ENCODE results near the gene TMEM150A.
"Not testable (repeated sequence)": the region's sequence is repeated elsewhere in the genome, so short reads cannot be mapped to it uniquely, and the experiment has no call there.

The TMEM150A gene, protein sequence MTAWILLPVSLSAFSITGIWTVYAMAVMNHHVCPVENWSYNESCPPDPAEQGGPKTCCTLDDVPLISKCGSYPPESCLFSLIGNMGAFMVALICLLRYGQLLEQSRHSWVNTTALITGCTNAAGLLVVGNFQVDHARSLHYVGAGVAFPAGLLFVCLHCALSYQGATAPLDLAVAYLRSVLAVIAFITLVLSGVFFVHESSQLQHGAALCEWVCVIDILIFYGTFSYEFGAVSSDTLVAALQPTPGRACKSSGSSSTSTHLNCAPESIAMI

DNA sequence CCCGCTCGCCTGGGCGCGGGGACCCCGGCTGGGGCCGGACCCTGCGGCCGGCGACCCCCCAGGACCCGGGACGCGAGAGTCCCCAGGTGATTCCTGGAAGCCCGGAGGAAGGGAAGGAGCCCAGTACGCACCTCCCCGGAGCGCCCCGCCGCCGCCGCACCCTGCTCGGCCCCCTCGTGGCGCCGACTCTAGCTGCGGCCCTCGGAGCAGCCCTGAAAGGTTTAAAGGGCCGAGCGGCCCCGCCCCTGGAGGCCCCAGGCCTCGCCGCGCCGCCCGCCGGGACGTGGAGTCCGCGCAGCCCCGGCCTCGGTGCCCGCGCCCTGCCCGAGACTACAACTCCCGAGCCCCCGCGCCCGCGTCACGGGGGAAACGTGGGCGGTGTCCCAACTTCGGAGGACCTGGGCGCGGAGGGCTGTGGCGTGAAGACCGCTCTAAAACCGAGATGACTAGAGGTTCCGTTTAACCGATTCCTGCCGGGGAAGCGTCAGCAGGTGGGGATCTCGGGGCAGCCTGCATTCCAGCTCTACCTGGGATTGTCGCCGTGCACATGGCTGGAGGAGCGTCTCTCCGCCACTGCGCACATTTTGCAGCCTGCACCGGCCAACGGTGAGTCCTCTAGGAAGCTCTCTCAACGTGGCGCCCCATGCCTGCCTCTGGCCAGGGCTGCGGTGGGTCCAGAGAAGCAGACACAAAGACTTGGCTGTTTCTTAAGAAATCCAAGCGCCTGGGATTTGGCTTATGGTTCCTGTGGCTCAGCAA, at the start of gene TMEM150A:
TMEM150A (minus strand) TSS at position 223 of the 759 bp plus-strand sequence. CDS start 750 bp downstream, outside the sequence.
- DNase-seq, result peak; percentile 92

DNA sequence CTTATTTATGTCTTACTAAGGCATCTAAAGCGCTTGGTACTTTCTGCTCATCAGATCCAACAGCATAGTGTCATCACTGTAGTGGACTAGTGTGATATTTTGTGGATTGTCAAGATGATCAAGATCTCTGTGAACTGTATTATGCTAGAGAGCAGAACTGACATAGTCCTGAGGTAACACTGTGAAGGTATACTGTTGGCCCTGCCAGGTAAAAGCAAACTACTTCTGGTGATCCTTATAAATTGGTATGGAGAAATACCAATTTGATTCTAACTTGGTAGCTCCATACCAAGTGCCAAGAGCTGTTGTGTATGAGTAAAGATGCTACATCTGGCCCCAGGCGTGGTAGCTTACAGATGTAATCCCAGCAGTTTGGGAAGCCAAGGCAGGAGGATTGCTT, 49.6 kb upstream of the TMEM150A start:
- no peak for DNase-seq

DNA sequence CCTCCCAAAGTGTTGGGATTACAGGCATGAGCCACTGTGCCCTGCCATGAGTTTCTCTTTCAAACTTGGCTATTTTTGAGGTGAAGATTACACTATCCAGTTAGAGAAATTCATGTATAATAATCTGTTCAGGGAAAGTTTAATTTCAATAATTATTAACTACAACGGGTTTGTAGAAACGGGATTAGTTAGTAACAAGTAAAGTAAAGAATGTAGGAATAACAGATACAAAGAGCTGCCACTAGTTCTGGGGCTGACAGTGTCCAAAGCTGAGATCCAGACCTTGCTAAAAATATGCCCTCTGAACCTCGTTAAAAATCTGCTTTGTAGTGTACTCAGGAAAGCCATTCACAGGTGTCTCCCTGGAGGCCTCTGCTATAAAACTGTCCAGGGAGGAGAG, 48.6 kb upstream of the TMEM150A start:
- no peak for DNase-seq

DNA sequence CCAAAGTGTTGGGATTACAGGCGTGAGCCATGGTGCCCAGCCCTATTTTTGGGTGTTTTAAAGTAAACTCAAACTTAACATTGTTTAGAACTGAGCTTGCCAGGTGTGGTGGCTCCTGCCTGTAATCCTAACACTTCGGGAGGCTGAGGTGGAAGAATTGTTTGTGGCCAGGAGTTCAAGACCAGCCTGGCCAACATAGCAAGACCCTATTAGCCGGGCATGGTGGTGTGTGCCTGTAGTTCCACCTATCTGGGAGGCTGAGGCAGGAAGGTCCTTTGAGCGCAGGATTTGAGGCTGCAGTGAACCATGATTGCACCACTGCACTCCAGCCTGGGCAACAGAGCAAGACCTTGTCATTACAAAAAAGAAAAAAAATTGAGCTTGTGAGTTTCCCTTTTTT, 48.0 kb upstream of the TMEM150A start:
- DNase-seq, result no peak

DNA sequence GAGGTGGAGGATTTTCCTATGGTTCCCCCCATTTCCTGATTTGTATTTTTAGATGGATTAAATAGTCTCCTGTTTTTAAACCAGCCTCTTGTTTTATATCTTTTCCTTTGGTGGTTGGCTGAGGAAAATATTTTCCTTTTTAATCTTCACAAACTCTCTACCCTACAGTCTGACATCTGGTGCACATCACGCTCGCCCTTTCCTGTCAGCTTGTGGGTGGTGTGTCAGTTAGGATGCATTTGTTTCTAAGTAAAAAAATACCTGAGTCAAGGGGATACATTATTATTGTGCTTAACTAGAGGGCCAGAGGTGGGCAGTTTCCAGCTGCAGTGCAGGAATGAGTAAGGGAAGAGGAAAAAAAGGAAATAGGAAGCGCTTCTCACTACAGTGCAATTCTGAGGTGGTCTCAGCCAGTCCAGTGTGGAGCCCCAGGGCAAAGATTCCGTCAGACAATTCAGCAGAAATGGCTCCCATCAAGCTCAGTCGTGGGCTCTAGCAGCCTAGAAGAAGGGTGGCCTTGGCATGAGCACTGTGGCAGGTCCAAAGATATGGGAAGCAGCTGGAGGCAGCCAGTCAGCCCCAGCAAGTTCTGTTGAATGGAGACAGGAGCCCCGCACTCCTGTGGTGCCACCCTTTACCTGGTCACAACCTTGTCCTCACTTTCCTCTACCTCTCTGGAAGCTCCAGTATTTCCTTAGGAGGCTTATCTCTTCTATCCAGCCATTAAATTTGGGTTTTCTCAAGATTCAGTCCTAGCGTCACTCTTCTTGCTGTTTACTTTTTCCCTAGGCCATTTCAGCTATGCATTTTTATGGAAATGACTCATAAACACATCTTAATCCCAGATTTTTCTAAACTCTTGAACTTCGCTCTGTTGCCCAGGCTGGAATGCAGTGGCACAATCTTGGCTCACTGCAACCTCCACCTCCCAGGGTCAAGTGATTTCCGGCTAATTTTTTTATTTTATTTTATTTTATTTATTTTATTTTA, 47.0 kb upstream of the TMEM150A start:
- DNase-seq, result no peak

DNA sequence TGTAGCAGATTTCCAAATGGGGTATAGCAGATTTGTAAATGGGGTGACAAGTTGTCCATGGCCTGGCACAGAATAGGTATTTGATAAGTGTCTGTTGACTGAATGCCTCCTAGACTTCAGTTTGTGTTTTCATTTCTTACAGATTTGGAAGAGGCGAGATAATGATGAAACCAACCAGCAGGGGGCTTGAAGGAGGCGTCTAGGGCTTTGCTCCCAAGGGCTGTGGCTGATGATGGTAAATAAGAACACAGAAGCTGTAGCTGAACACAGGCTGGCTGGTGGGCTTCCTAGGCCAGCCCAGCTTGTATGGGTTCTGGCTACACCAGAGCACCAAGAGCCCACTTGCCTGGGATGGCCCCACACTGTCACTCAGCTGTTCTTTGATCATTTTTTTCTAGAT, 46.1 kb upstream of the TMEM150A start:
- DNase-seq, result no peak

DNA sequence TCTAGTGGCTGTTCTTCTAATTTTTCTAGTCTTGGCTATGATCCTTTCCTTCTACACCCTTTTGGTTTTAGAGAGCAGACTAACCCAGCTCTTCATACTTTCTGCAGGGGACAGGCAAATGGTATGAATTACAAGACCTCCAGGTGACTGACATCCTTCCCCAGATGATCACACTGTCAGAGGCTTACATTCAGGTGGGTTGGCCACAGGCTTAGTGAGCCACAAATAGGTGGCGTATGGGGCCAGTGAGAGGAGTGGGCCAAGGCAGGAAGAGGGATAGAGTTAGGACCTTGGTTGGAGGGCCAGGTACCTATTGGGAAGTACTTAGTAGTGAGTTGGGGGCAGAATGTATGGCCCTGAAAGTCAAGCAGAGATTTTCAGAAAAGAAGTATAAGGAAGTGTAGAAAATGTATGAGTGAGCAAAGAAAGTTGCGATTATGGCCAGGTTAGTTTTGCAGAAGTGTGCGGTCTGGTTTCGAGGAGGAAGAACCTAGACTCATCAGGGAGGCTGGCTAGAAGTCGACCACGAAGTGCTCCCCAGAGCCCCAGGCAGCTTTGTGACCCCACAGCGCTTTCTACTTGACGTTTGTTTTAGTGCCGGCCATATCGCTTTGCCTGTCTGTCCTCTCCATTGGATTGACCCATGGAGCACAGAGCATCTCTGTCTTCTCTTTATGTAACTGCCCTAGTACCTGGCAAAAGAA, 45.5 kb upstream of the TMEM150A start:
- no peak for DNase-seq

DNA sequence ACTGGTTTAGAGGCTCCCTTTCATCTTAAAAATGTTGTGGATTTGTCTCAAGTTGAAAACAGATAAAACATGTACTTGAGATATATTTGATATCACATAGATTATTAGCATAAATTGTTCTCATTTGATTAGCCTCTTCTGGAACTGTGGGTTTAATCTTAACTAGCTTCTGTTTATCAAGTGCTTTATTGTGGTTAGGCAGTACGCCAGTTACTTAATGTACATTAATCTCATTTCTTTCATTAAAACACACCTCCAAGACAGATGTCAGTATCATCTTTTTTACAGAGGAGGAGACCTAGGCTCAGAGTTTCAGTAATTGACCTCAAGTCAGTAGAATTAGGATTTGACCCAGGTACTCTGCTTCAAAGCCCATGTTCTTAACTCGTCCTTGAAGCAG, 43.7 kb upstream of the TMEM150A start:
- no peak for DNase-seq

DNA sequence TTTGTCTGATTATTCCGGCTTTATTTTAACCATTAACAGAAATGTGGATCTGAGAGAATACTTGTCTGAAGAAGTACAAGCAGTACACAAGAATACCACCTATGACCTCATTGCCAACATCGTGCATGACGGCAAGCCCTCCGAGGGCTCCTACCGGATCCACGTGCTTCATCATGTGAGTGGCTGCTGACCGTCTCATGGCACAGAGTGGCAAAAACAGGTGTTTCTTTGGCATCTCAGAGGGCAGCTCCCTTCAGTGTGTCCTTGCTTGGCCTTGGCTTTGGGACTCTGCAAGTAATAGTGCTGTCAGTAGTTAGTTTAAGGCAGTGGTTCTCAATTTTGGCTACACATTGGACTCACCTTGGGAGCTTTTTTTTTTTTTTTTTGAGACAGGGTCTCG, 42.4 kb upstream of the TMEM150A start:
- DNase-seq, result no peak

DNA sequence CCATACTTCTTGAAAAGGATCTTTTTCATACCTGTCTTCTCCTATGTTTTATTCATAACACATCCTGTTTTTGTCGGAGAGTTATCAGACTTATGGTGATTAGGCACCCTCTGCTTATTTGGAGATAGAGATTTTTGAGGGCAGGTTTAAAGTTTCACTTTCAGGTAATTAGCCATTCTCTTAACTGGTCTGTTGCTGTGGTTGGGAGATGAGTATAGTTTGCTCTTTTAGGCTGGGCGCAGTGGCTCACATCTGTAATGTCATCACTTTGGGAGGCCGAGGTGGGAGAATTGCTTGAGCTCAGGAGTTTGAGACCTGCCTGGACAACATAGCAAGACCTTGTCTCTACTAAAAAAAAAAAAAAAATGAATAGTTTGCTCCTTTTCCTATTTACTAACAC, 40.2 kb upstream of the TMEM150A start:
- no peak for DNase-seq

DNA sequence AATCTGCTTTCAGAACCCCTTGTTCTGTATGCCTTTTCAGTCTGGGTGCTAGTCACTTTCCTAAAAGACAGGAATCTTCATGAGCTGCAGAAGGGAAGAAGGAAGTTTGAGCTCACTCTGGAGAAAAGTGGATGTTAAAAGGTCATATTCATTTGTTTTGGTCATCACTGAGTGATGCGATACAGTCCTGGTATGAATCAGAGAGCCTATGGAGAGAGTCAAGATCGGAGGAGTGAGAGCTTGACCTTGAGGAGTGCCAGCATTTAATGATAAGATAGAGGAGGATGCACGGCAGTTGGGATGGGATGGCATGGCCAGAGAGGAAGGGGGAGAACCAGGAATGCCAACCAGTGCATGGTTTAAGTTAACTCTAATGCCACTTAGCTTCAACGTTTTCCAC, 33.1 kb upstream of the TMEM150A start:
- no peak for DNase-seq

DNA sequence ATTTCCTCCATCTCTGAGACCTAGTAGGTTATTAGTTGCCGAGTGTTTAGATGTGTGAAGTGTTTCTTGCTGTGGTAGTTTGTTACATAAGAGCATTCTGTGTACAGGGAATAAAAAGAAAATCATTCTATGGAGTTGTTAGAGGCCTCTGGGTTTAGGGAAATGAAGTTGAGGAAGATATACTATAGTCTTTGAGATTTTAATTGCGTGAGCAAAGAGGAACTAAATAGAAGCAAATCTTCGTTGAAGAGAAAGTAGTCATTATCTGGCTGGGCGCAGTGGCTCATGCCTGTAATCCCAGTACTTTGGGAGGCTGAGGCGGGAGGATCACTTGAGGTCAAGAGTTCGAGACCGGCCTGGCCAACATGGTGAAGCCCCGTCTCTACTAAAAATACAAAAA, 32.5 kb upstream of the TMEM150A start:
- no peak for DNase-seq

DNA sequence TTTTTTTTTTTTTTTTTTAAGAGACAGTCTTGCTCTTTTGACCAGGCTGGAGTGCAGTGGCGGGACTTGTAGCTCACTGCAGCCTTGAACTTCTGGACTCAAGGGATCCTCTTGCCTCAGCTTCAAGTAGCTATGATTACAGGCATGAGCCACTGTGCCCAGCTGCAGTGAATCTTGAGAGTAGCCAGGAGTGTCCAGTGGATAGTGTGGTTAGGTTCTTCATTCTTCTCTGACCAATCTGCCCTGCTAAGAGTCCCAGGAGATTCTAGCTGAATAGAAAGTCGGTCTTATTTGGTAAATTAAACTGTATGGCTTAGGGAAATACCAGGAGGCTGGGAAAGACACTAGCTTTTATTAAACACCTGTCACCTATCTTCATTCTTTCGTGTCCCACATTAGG, 28.8 kb upstream of the TMEM150A start:
- no peak for DNase-seq

DNA sequence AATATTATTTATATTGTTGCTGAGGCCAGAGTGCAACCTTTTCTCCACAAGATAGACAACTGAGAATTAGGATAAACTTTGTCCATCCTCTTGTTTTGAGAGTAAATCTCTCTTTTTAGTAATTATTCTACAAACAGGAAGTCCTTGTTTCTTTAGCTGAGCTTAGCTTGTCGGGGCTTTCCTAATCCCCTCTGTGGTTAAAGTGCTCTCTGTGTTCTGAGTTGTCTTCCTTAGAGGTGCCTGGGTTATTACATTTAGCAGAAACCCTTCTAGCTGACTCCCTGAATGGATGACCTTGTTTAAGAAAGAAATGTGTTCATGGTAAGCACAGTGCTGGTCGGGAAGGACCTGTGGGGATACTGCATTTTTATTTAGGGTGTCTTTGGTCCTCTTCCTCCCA, 26.2 kb upstream of the TMEM150A start:
- DNase-seq, result no peak

DNA sequence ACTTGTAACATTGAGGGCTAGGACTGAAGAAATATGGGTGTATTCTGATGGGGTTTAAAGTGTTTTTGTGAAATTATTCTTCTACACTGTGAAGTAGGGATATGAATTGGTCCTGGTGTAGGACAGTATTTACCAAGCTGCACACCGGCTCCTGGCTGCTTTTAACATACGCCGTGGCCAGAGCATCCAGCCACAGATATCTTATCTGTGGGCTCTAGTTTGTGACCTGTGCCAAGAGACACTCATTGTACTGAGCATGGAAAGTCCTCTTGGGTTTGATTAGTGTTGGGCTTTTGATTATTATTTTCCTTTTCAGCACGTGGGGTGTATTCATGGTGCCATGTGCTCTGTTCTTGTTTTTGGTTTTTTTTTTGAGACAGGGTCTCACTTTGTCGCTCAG, 21.5 kb upstream of the TMEM150A start:
- DNase-seq, result no peak

DNA sequence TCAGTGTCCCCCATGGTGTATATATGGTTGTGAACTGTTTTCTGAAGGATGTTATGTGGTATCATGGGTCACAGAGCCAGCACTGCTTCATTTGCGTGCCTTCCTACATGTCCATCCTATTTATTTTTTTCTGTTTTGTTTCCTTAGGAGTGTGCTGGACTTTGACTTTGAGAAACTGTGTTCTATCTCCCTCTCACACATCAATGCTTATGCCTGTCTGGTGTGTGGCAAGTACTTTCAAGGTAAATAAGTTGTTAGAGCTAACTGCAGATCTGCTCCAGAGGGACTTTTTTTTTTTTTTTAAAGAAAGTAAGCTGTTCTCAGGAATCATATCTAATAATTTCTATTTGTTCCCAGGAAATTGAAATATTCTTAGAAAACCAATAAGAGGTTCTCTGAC, 18.8 kb upstream of the TMEM150A start:
- no peak for DNase-seq

DNA sequence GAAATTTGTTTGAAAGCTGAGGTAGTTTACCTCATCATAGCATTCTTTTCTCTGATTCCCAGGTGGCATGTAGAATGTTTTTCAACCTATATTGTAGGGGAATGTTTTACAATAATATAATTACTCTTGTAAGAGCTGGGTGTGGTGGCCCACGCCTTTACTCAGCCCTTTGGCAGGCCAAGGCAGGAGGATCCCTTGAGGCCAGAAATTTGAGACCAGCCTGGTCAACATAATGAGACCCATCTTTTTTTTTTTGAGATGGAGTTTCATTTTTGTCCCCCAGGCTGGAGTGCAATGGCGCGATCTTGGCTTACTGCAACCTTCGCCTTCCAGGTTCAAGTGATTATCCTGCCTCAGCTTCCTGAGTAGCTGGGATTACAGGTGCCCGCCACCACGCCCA, 17.1 kb upstream of the TMEM150A start:
- DNase-seq, result no peak

DNA sequence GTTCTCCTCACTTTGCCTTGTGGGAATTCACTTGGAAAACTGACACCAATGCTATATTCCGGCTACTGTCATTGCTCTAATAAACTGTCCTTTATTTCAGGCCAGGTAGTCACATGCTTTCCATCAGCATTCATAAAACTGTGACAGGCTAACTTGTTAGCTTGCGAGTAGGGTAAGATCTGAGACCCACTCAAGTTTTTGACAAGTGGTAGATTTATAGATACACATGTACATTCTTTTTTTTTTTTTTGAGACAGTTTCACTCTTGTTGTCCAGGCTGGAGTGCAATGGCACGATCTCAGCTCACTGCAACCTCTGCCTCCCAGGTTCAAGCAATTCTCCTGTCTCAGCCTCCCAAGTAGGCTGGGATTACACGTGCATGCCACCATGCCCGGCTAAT, 15.2 kb upstream of the TMEM150A start:
- not testable (repeated sequence) for DNase-seq

DNA sequence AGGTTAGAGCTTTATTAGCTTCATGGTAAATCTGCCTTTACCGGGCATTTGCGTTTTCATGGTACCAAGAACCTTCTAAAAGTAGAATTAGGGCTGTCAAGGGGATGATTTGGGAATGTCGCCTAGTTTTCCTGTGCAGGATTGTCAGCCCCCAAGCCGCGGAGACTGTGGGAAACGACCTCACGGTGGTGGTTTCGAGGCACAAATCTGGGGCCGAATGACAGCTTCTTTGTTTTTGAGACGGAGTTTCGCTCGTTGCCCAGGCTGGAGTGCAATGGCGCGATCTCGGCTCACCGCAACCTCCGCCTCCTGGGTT, 12.9 kb upstream of the TMEM150A start:
- DNase-seq, result no peak

DNA sequence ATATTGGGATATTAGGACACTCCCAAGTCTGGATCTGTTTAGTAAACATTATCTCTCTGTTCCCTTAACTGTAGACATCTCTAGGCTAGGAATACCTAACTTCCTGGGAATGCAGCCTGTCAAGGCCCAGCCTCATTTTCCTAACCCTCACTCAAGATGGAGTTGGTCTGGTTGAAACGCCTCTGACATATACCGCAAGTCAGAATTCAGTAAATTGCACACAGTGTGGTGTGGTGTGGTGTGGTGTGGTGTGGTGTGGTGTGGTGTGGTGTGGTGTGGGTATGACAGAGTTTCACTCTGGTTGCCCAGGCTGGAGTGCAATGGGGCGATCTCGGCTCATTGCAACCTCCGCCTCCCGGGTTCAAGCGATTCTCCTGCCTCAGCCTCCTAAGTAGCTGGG, 12.3 kb upstream of the TMEM150A start:
- DNase-seq, result not testable (repeated sequence)

DNA sequence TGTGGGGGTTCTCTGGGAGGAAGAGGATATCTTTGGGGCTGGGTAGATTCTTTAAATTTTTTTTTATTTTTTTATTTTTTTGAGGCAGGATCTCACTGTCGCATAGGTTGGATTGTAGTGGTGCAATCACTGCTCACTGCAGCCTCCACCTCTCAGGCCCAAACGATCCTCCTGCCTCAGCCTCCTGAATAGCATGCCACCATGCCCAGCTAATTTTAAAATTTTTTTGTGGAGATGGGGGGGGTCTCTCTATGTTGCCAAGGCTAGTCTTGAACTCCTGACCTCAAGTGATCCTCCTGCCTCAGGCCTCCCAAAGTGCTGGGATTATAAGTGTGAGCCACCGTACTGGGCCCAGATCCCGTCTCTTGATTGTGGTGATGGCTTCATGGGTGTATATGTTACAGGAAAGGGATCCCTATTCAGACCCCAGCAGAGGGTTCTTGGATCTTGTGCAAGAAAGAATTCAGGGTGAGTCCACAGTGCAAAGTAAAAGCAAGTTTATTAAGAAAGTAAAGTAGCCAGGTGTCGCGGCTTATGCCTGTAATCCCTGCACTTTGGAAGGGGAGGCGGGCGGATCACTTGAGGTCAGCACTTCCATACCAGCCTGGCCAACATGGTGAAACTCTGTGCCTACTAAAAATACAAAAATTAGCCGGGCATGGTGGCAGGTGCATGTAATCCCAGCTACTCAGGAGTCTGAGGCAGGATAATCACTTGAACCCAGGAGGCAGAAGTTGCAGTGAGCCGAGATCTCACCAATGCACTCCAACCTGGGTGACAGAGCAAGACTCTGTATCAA, 11.4 kb upstream of the TMEM150A start:
- no peak for DNase-seq
